Activated CD4-positive, alpha-beta T cell treated with anti-CD3 and anti-CD28 coated beads, Interleukin-2, amount 50 U/mL, for 48 hours (primary cell): ENCODE data around the gene LANCL1.

Experiments
- DNase-seq, 2 experiments: peaks; one replicate each; pipeline ENCODE4 v3.0.0-alpha.2; 2020

Gene LANCL1

GRCh38 chr2:210388148-210388547 lies 88.4 kb downstream of the LANCL1 start:
- DNase-seq = no peak

DNA sequence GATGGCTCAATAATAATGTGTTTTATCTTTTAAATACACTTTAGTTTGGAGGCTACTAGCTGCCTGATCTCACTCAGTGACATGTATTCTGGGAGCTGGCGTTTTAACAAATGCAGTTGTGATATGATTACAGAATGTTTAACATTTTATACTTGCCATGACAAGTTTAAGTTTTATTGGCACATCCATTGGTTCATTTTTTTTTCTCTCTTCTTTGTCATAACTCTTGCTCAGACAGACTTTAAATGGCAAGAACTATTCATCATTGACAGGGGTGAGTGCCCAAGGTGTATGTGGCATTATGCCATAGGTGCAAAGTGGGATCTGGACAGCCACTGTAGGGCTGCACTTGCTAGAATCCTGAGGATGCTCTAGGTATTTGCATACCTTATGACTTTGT lies 89.5 kb downstream of the LANCL1 start:
- DNase-seq = no peak
